ENCODE measurements around the gene MAD2L1BP.
A peak's percentile ranks its signal among the peaks of the same experiment; 100 is the strongest.
"Not testable (repeated sequence)": the region's sequence is repeated elsewhere in the genome, so short reads cannot be mapped to it uniquely, and the experiment has no call there.

The MAD2L1BP gene

GRCh38 chr6:43635387-43636307 lies at the start of gene MAD2L1BP:
Gene MAD2L1BP (plus strand): TSS chr6:43635840. CDS start chr6:43635876, 36 bp downstream.
- DNase-seq: peak; percentile 66 to 86

- no peak for DNase-seq
Observed at GRCh38 chr6:43588194-43588593, 47.4 kb upstream of the MAD2L1BP start.

GRCh38 chr6:43589564-43589963 lies 46.1 kb upstream of the MAD2L1BP start:
- DNase-seq: not testable (repeated sequence)

GRCh38 chr6:43593938-43594337 lies 41.7 kb upstream of the MAD2L1BP start:
- DNase-seq: no peak

- DNase-seq: no peak
Observed at GRCh38 chr6:43600595-43600994, 35.0 kb upstream of the MAD2L1BP start.

GRCh38 chr6:43604174-43604573 lies 31.5 kb upstream of the MAD2L1BP start:
- DNase-seq: no peak

GRCh38 chr6:43606019-43606418 lies 29.6 kb upstream of the MAD2L1BP start:
- no peak for DNase-seq

GRCh38 chr6:43608310-43608763 lies 27.3 kb upstream of the MAD2L1BP start:
- DNase-seq: peak; percentile 39 to 86

GRCh38 chr6:43608807-43609206 lies 26.8 kb upstream of the MAD2L1BP start:
- peak; percentile 35 to 46 for DNase-seq

- DNase-seq: no peak
Observed at GRCh38 chr6:43609402-43609801, 26.2 kb upstream of the MAD2L1BP start.

GRCh38 chr6:43610431-43610830 lies 25.2 kb upstream of the MAD2L1BP start:
- no peak for DNase-seq

- no peak for DNase-seq
Observed at GRCh38 chr6:43613721-43614395, 21.8 kb upstream of the MAD2L1BP start.

- no peak for DNase-seq
Observed at GRCh38 chr6:43614396-43614730, 21.3 kb upstream of the MAD2L1BP start.

GRCh38 chr6:43616725-43617472 lies 18.7 kb upstream of the MAD2L1BP start:
- DNase-seq: no peak

- no peak for DNase-seq
Observed at GRCh38 chr6:43621078-43621835, 14.4 kb upstream of the MAD2L1BP start.

- no peak for DNase-seq
Observed at GRCh38 chr6:43621836-43622180, 13.8 kb upstream of the MAD2L1BP start.

GRCh38 chr6:43622541-43622940 lies 13.1 kb upstream of the MAD2L1BP start:
- no peak for DNase-seq

- DNase-seq: no peak
Observed at GRCh38 chr6:43623880-43624785, 11.5 kb upstream of the MAD2L1BP start.

GRCh38 chr6:43624786-43625288 lies 10.8 kb upstream of the MAD2L1BP start:
- DNase-seq: no peak

GRCh38 chr6:43625393-43625992 lies 10.1 kb upstream of the MAD2L1BP start:
- DNase-seq: no peak

All from inflammatory macrophage treated with lipopolysaccharide for 1 hour (primary cell).